ENCODE measurements around the gene CCN2. TPM values are rescaled to one million over a fixed set of nuclear protein-coding genes. Genes with fewer than 3 reads are reported as not detected.
"Not testable (repeated sequence)": the region's sequence is repeated elsewhere in the genome, so short reads cannot be mapped to it uniquely, and the experiment has no call there.

Gene CCN2
- total RNA-seq, 1 experiment from 2014 or later: 67.8 TPM

- TF ChIP-seq STAT6 (CRISPR knock-in tag; conservative IDR thresholded peaks at IDR 0.05; ENCODE audit: low read depth) (no peak), TP53 (CRISPR knock-in tag; IDR thresholded peaks at IDR 0.05) (no peak), RELA (CRISPR knock-in tag; IDR thresholded peaks at IDR 0.05; ENCODE audit: borderline replicate concordance) (no peak), FOXJ3 (CRISPR knock-in tag; IDR thresholded peaks at IDR 0.05; ENCODE audit: borderline replicate concordance) (no peak), JUN (CRISPR knock-in tag; IDR thresholded peaks at IDR 0.05) (no peak), ZNF512 (CRISPR knock-in tag; IDR thresholded peaks at IDR 0.05; ENCODE audit: borderline replicate concordance) (no peak), ATF6 (CRISPR knock-in tag; IDR thresholded peaks at IDR 0.05) (no peak)
Measured at GRCh38 chr6:131909408-131910218, 41.6 kb downstream of the CCN2 start (continued).

- DNase-seq (ENCODE audit: low spot score); POLR2A ChIA-PET; ATAC-seq; H3K27me3 Mint-ChIP-seq (ENCODE audit: low read depth): not testable (repeated sequence)
- peaks cover 99% of the 10 kb centered on the region for H3K36me3 Mint-ChIP-seq
- H3K9me3 Mint-ChIP-seq: peaks cover 23% of the 10 kb centered on the region
- CTCF ChIA-PET: interaction anchor here (1.6 to 1.8 kb wide), 2 partner anchors 126 to 213 kb away, joined by 7 to 9 read pairs; no protein-coding TSS in a partner anchor
- TF ChIP-seq ZNF121 (CRISPR knock-in tag; IDR thresholded peaks at IDR 0.05) (peak; percentile 71), NFATC4 (CRISPR knock-in tag; IDR thresholded peaks at IDR 0.05) (0 out of 2 replicates have a peak, but pooled peaks have one; percentile 2), PRRX2 (CRISPR knock-in tag; IDR thresholded peaks at IDR 0.05) (0 out of 2 replicates have a peak, but pooled peaks have one; percentile 8)
- peaks cover 79% of the 10 kb centered on the region for H3K4me1 Mint-ChIP-seq
- H3K4me3 Mint-ChIP-seq: peak overlapping the region; percentile 57
- H3K27ac Mint-ChIP-seq: peak overlapping the region; percentile 92
Measured at GRCh38 chr6:131908787-131909186, 42.4 kb downstream of the CCN2 start.

GRCh38 chr6:131903734-131904133 is 47.4 kb downstream of the CCN2 start:
- ATAC-seq; DNase-seq (ENCODE audit: low spot score); H3K27me3 Mint-ChIP-seq (ENCODE audit: low read depth); CTCF ChIA-PET: not testable (repeated sequence)
- Mint-ChIP-seq H3K4me3 (peak overlapping the region; percentile 98), H3K36me3 (peaks cover 80% of the 10 kb centered on the region), H3K27ac (peak overlapping the region; percentile 99), H3K9me3 (peaks cover 13% of the 10 kb centered on the region), H3K4me1 (peaks cover 58% of the 10 kb centered on the region)
- POLR2A ChIA-PET: interaction anchor here (0.6 kb wide), 1 partner anchor 612 kb away, joined by 3 read pairs; no protein-coding TSS in a partner anchor

- DNase-seq (ENCODE audit: low spot score); H3K27me3 Mint-ChIP-seq (ENCODE audit: low read depth): not testable (repeated sequence)
- Mint-ChIP-seq H3K4me1 (peaks cover 38% of the 10 kb centered on the region), H3K27ac (peak overlapping the region; percentile 96), H3K4me3 (peak overlapping the region; percentile 98), H3K9me3 (peaks cover 35% of the 10 kb centered on the region), H3K36me3 (peaks cover 80% of the 10 kb centered on the region)
- CTCF ChIA-PET: interaction anchor here (1.2 kb wide), 1 partner anchor 206 kb away, joined by 4 read pairs; no protein-coding TSS in a partner anchor
- POLR2A ChIA-PET: interaction anchor here (1.4 kb wide), 1 partner anchor 50 kb away, joined by 6 read pairs; the partner anchor contains the start of gene CCN2
- TF ChIP-seq ZBTB43 (CRISPR knock-in tag; IDR thresholded peaks at IDR 0.05): peak; percentile 46; the same call in 1 of the 2 replicates
- peak; percentile 55 for ATAC-seq
Measured at GRCh38 chr6:131901326-131901873, 49.8 kb downstream of the CCN2 start.
